ENCODE measurements around the gene NPBWR2.
A peak's percentile ranks its signal among the peaks of the same experiment; 100 is the strongest.

Gene NPBWR2

DNA sequence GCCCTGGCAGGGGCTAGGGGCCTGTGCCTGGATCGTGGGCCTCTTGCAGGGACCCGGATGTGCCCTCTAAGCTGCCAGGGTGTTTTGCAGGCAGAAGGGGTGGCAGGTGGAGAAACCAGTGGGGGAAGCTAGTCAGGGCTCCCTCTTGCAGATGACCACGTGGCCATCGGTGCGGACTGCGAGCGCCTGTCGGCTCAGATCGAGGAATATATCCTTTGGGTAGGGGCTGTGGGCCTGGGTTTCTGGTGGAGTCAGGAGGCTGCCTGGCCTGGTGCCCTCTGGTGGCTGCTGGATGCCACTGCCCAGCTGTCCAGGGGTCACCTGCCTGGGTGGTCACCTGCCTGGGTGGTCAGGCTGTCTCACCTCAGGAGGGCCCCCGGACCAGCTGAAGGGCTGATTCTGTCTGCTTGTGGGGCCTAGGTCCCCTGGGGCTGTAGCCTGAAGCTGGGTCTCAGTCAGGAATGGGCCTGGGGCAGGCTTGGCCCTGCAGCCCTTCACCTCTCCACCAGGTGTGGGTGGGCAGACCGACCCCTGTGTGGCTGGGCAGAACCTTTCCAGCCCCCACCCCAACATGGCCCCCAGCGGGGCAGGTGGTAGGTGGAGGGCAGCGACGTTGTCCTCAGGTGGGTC, 37.6 kb downstream of the NPBWR2 start:
- Mint-ChIP-seq H3K4me3 (no peak overlapping the region), H3K9me3 (no peaks in the 10 kb centered on the region), H3K36me3 (peaks cover 23% of the 10 kb centered on the region), H3K27me3 (no peaks in the 10 kb centered on the region), H3K4me1 (peaks cover 68% of the 10 kb centered on the region), H3K27ac (no peak overlapping the region)
- ATAC-seq, result no peak

DNA sequence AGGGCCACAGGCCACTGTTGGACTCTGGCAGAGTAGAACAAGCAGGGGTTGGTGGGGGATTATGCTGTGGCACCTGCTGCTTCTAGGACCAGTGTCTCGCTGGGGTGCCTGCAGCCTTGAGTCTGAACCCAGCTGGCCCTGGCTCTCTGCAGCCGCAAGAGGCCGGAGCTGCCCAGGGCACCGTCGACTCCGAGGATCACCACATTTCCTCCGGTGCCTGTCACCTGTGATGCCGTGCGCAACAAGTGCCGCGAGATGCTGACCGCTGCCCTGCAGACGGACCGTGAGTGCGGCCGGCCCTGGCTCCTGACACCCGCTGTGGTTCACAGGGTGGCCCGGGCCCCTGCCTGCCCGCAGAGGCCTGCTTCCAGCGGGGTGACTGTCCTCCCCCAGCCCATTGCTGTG, 38.2 kb downstream of the NPBWR2 start:
- H3K27me3 Mint-ChIP-seq, result no peaks in the 10 kb centered on the region
- H3K4me1 Mint-ChIP-seq, result peaks cover 68% of the 10 kb centered on the region
- no peak overlapping the region for H3K27ac Mint-ChIP-seq
- H3K36me3 Mint-ChIP-seq, result peaks cover 18% of the 10 kb centered on the region
- no peak for ATAC-seq
- H3K9me3 Mint-ChIP-seq, result no peaks in the 10 kb centered on the region
- no peak overlapping the region for H3K4me3 Mint-ChIP-seq

DNA sequence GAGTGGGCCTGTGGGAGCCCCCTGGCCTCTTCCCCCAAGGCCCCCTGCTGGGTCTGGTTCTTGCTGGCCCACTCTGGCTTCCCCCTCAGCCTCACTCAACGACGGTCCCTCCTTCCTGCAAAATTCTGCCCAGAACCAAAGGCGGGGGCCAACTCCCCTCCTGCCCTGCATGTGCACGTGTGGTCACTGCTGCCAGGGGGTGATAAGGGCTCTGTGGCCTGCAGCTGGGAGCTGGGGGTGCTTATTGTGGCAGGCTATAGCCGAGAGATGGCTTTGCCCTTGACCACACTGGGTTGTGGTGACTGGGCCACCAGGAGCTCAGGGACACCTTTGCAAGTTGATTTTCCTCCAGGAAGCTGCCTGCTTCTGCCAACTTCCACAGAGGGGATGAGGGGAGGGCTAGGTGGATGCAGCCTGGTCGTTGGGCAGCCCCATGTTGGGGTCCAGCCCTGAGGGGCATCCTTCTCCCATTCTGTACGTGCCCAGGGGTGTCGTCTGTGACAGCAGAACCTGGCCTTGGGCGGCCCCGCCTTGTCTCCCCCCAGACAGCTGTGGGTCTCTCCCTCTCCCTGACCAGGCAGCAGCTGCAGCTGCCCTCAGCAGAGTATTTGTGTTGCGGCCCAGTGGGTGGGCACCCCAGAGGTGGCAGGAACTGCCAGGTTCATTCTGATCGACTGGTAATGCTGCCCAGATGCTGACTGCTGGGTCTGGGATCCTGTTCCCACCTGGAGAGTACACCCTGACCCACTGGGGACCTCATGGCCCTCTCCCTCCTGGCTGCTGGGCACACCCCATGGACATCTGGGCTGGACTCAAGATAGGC, 38.8 kb downstream of the NPBWR2 start:
- Mint-ChIP-seq H3K4me1 (peaks cover 70% of the 10 kb centered on the region), H3K27ac (no peak overlapping the region), H3K9me3 (no peaks in the 10 kb centered on the region), H3K27me3 (no peaks in the 10 kb centered on the region), H3K4me3 (no peak overlapping the region), H3K36me3 (peaks cover 13% of the 10 kb centered on the region)
- ATAC-seq, result no peak

DNA sequence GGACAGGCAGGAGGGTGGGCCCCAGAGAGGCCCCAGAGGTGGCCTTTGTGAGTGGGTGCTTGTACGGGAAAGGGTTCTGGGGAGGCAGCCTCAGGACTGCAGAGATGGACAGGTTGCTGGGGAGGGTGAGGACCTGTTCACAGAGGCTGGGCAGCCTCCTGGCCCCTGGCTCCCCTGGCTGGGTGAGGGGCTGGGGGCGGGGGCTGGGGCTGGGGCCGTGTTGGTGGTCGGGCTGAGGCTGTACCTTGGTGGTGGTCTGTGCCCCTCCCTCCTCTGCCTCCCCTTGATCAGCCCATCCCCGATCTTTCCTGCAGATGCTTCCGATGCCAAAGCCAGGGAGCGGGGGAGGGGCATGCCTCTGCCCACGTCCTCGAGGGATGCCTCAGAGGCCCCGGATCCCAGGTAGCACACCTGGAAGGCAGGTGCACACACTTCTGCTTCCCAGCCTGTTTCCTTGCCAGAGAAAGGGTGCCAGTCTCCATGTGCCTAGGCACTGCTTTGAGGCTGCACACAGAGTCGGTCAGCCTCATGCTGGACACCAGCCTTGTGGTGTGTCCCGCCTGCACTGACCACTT, 39.5 kb downstream of the NPBWR2 start:
- Mint-ChIP-seq H3K36me3 (peaks cover 7% of the 10 kb centered on the region), H3K27ac (no peak overlapping the region), H3K4me1 (peaks cover 72% of the 10 kb centered on the region), H3K4me3 (no peak overlapping the region), H3K27me3 (no peaks in the 10 kb centered on the region), H3K9me3 (no peaks in the 10 kb centered on the region)
- no peak for ATAC-seq

DNA sequence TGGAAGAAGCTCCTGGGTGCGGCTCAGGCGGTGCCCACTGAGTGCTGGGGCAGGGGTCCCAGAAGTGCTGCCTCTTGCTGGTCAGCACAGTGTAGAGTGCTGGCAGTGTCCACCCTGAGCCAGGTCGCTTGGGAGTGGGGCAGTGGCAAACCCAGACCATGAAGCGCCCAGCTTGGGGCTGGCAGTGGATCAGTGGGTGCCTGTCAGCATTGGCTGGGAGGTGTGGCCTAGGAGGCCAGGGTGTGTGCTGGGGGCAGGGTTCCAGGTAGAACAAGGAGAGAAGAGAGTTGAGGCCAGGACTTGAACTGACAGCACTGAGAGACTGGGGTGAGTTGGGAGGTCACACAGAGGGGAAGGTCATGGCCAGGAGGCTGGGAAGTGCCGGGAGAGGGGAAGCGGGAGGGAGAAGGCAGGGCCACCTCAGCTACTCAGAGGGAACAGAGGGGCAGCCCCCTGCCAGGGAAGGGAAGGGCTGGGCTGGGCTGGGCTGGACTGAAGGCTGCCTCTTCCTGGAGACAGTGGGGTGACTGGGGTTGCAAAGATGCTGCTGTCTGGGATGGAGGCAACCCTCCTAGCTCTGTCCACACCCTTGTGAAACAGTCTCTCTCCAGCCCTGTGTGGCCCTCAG, 40.2 kb downstream of the NPBWR2 start:
- no peak overlapping the region for H3K4me3 Mint-ChIP-seq
- ATAC-seq, result no peak

DNA sequence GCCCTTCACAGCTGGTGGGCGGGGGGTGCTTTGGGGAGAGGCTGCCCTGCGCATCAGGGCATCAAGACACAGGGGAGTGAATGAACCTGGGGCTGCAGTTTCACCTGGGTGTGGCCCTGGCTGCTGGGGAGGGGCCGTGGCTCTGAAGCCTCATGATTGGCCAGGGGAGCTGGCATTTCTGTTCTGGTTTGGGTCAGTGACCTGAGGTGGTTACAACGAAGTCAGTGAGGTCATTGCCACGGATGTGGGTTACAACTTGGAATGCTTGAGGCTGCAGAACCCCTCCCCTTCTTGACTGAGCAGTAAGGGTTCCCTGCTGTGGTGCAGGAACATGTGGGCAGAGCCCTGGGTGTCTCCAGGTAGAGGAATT, 41.4 kb downstream of the NPBWR2 start:
- peaks cover 54% of the 10 kb centered on the region for H3K4me1 Mint-ChIP-seq
- H3K27me3 Mint-ChIP-seq, result no peaks in the 10 kb centered on the region
- peak overlapping the region; percentile 86 for H3K27ac Mint-ChIP-seq
- ATAC-seq, result peak; percentile 75
- H3K4me3 Mint-ChIP-seq, result peak overlapping the region; percentile 27
- H3K9me3 Mint-ChIP-seq, result no peaks in the 10 kb centered on the region
- no peaks in the 10 kb centered on the region for H3K36me3 Mint-ChIP-seq

More for the DNA sequence above, 40.2 kb downstream of the NPBWR2 start:
- H3K27me3 Mint-ChIP-seq, result no peaks in the 10 kb centered on the region
- peaks cover 66% of the 10 kb centered on the region for H3K4me1 Mint-ChIP-seq
- no peaks in the 10 kb centered on the region for H3K9me3 Mint-ChIP-seq
- peak overlapping the region; percentile 86 for H3K27ac Mint-ChIP-seq
- H3K36me3 Mint-ChIP-seq, result peaks cover 1% of the 10 kb centered on the region

DNA sequence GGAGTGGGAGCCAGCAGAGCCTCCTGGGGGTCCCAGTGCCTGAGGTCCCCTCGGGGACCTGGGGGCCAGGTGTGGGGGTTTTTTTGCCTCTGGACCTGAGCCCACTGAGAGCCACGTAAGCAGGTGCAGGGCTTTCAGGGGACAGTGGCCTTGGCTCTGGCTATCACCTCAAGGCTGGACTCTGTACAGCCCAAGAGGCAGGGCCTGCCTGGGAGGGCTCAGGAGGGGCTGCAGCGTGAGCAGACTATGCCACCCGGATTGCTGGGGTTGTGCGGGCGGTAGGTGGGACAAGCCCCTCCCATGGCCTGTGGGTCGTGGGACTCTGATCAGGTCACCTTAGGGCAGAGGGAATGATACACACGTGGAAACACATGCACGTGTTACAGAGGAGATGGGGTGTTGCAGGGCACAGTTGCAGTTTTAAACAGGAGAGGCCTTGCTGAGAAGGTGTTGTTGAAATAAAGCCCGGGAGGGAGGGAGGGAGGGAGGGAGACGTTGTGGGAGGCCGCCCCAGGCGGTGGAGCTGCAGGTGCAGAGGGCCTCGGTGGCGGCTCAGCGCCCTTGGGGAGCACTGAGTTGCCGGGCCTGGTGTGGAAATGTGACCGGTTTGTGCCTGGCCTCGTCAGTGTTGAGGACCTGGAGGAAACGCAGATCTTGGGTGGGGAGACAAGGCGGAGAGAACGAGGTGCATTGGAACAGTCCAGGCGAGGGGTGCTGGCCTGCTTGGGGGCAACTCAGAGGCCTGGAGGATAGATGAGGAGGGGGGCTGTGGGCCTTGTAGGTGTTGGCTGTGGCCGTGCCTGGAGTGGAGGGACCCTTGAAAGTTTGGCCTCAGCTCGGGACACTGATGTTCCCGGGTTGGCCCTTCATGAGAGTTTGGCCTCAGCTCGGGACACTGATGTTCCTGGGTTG, 42.0 kb downstream of the NPBWR2 start:
- H3K27ac Mint-ChIP-seq, result peak overlapping the region; percentile 86
- H3K27me3 Mint-ChIP-seq, result no peaks in the 10 kb centered on the region
- H3K36me3 Mint-ChIP-seq, result no peaks in the 10 kb centered on the region
- no peak for ATAC-seq
- H3K9me3 Mint-ChIP-seq, result no peaks in the 10 kb centered on the region
- H3K4me1 Mint-ChIP-seq, result peaks cover 49% of the 10 kb centered on the region
- H3K4me3 Mint-ChIP-seq, result peak overlapping the region; percentile 52

DNA sequence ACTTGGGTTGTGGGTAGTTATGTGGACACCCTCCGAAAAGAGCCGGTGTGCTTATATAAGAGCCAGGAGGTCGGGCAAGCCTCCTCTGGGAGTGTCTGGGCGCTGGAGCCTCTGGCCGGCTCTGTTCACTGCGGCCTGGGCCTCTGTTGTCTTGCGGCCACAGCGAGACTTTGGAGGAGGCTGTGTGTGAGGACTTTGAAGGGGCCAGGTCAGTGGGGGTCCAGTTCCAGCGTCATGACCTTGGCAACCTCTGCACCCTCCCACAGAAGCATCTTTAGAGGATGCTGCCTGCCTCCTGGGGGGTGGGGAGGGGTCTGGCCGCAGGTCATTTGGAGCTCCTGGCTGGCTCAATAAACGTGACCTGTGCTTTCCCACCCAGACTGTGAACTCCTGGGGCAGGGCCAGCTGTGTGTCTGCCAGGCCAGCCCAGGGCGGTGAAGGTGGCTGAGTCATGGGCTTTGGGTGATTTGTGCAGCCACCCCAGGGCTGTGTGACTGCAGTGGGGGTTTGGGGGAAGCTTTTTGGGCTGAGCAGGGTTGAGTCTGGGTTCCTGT, 43.1 kb downstream of the NPBWR2 start:
- no peaks in the 10 kb centered on the region for H3K27me3 Mint-ChIP-seq
- H3K9me3 Mint-ChIP-seq, result no peaks in the 10 kb centered on the region
- ATAC-seq, result no peak
- peak overlapping the region; percentile 86 for H3K27ac Mint-ChIP-seq
- H3K36me3 Mint-ChIP-seq, result no peaks in the 10 kb centered on the region
- H3K4me1 Mint-ChIP-seq, result peaks cover 49% of the 10 kb centered on the region
- peak overlapping the region; percentile 93 for H3K4me3 Mint-ChIP-seq

DNA sequence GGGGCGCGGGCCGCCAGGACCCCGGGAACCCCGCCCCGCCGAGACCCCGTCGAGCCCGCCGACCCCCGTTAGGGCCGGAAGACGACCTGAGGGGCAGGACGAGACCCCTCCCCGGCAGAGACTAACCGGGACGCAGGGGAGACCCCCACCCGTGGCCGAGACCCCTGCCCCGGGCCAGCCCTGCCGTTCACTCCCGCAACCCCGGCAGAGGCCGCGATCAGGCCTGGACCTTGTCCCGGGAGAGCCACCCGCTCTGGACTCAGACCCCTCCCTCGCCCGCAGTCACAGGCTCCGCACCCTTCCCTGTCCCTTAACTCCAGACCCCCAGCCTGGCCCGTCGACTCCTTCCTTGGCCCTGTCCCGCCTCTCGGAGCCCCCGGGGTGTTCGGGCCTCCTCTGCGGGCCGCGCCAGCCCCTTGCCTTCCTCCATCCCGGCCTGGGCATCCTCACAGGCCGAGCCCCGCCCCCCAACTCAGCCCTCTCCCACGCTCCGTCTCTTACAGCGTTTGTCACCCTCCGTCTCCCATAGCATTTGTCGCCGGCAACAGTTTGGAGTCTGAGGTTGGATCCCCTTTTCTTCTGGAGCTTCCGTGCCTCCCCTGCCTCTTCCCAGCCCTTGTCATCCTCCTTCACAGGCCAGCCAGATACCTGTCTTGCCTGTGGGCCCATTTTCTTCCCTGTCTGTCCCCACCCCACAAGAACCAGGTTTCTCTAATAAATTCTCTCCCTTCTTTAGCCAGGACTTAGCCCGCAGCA, 43.8 kb downstream of the NPBWR2 start:
- H3K36me3 Mint-ChIP-seq, result no peaks in the 10 kb centered on the region
- peak; percentile 1 for ATAC-seq
- no peaks in the 10 kb centered on the region for H3K9me3 Mint-ChIP-seq
- H3K27ac Mint-ChIP-seq, result peak overlapping the region; percentile 86
- H3K4me3 Mint-ChIP-seq, result peak overlapping the region; percentile 93
- peaks cover 50% of the 10 kb centered on the region for H3K4me1 Mint-ChIP-seq
- no peaks in the 10 kb centered on the region for H3K27me3 Mint-ChIP-seq

DNA sequence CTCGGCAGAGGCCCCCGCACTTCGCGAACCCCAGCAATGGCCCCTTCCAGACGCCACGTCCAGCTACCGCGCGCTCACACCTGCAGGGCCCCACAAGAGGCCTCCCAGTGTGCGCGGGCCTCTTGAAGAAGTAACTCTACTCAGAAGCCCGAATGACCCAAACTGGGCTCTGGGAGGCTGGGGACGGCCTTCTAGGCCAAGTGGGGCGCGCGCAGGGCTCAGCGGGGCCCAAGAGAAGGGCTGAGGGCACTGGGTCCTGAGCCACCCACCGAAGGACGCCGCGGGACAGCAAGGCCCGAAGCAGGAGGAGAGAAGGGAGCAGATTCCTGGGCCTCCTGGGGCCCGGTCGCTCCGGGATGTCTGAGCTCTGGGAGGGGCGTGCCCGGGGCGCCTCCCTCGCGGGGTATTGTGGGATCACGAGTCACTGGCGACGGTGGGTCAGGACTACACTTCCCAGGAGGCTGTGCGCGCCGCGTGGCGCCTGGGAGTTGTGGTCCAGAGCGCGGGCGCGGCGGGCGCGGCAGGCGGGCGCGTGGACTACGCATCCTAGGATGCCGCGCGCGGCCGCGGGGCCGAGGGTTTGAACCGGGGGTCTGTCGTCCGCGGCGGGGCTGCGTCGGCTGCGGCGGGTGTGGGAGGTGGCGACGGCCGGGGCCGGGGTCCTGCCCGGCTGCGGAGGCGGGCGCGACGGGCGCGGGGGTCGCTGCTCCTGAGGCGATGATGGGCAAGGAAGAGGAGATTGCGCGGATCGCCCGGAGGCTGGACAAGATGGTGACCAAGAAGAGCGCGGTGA, 44.6 kb downstream of the NPBWR2 start, which contains the start of gene TCEA2:
Gene TCEA2 (plus strand): TSS at position 603 of the 793 bp plus-strand sequence. CDS start 115 bp downstream, at position 718.
- peaks cover 53% of the 10 kb centered on the region for H3K4me1 Mint-ChIP-seq
- H3K4me3 Mint-ChIP-seq, result peak within 1 kb of the TSS; percentile 93
- H3K27me3 Mint-ChIP-seq, result no peaks in the 10 kb centered on the region
- no peaks in the 10 kb centered on the region for H3K36me3 Mint-ChIP-seq
- H3K27ac Mint-ChIP-seq, result peak within 1 kb of the TSS; percentile 86
- peak; percentile 92 for ATAC-seq
- H3K9me3 Mint-ChIP-seq, result no peaks in the 10 kb centered on the region

DNA sequence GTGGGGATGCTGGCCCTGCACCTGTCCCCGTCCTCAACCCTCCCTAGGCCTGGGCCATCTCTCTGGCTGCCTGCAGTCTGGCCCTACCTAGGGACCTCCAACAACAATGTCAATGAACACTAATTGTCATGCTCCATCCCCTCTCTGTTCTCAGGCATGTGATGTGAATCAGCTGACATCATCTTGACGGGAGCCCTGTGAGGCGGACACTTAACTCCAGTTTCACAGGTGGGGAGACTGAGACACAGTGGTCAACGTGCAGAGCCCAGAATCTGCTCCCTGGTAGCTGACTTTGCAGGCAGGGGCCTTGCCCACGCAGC, 45.1 kb downstream of the NPBWR2 start:
- Mint-ChIP-seq H3K27me3 (no peaks in the 10 kb centered on the region), H3K9me3 (no peaks in the 10 kb centered on the region), H3K4me1 (peaks cover 53% of the 10 kb centered on the region), H3K27ac (peak overlapping the region; percentile 86), H3K36me3 (no peaks in the 10 kb centered on the region), H3K4me3 (peak overlapping the region; percentile 93)
- ATAC-seq, result no peak

DNA sequence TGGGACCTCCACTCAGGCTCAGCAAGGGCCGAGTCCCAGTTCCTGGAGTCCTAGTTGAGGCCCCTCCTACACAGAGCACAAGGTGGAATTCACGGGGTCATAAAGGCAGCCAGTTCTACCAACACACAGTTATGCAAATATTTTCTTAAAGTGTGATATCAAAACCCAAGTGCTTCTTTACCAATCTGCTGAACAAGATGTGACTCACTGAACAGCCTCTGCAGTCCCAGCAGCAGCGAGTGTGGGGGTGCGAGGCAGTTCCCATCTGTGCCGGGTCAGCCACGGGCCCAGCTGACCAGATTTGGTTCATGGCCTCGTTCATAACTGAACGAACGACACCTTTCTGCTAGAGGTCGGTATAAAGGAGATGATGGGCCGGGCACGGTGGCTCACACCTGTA, 48.8 kb downstream of the NPBWR2 start:
- Mint-ChIP-seq H3K9me3 (no peaks in the 10 kb centered on the region), H3K4me3 (no peak overlapping the region), H3K27ac (peak overlapping the region; percentile 27), H3K27me3 (peaks cover 28% of the 10 kb centered on the region), H3K36me3 (no peaks in the 10 kb centered on the region), H3K4me1 (peaks cover 30% of the 10 kb centered on the region)
- no peak for ATAC-seq

Data from stimulated activated memory B cell treated with anti-CD40 and anti-IgM and Interleukin-4, amounts not matched to agents 10 μg/mL and 1 μg/mL and 100 μg/mL, for 72 hours (primary cell).